ENCODE data around the gene LGALSL.

Gene LGALSL

GRCh38 chr2:64456293-64456692 is 2.3 kb downstream of the LGALSL start:
- Histone ChIP-seq H2AFZ (ENCODE audit: low read length) (no peak overlapping the region), H3K27me3 (ENCODE audit: insufficient read depth, low read length, poor library complexity, severe bottlenecking) (peaks cover 7% of the 10 kb centered on the region), H3K9me3 (ENCODE audit: insufficient read depth, low read depth, low read length) (no peaks in the 10 kb centered on the region), H4K20me1 (ENCODE audit: insufficient read depth, low read length, poor library complexity, severe bottlenecking) (no peaks in the 10 kb centered on the region), H3K9ac (ENCODE audit: low read depth, low read length, poor library complexity, severe bottlenecking) (no peak overlapping the region), H3K36me3 (ENCODE audit: insufficient read depth, low read length) (no peaks in the 10 kb centered on the region), H3K9me2 (replicated peaks; ENCODE audit: low read depth, low read length) (no peaks in the 10 kb centered on the region), H3F3A (ENCODE audit: low read depth) (no peaks in the 10 kb centered on the region), H3K79me2 (ENCODE audit: insufficient read depth, low read length) (no peaks in the 10 kb centered on the region), H3K4me2 (ENCODE audit: low read depth, low read length, poor library complexity, severe bottlenecking) (no peak overlapping the region), H3K4me3 (ENCODE audit: low read length, poor library complexity, severe bottlenecking) (no peak overlapping the region), H3K4me1 (ENCODE audit: insufficient read depth, low read length, poor library complexity, severe bottlenecking) (no peaks in the 10 kb centered on the region)
- TF ChIP-seq EZH2phosphoT487 (IDR thresholded peaks at IDR 0.05; ENCODE audit: borderline replicate concordance) = no peak
- TF ChIP-seq CTCF (conservative IDR thresholded peaks at IDR 0.05; ENCODE audit: low read length) = no peak

- H3K9me3 ChIP-seq (ENCODE audit: insufficient read depth, low read depth, low read length) = no peaks in the 10 kb centered on the region
- no peak overlapping the region for H3K4me3 ChIP-seq (ENCODE audit: low read length, poor library complexity, severe bottlenecking)
- TF ChIP-seq CTCF (conservative IDR thresholded peaks at IDR 0.05; ENCODE audit: low read length) = peak; percentile 27
- TF ChIP-seq EZH2phosphoT487 (IDR thresholded peaks at IDR 0.05; ENCODE audit: borderline replicate concordance) = no peak
- H3K79me2 ChIP-seq (ENCODE audit: insufficient read depth, low read length) = no peaks in the 10 kb centered on the region
- H3K9ac ChIP-seq (ENCODE audit: low read depth, low read length, poor library complexity, severe bottlenecking) = no peak overlapping the region
- no peaks in the 10 kb centered on the region for H3K9me2 ChIP-seq (replicated peaks; ENCODE audit: low read depth, low read length)
- peaks cover 7% of the 10 kb centered on the region for H3K27me3 ChIP-seq (ENCODE audit: insufficient read depth, low read length, poor library complexity, severe bottlenecking)
- H3K4me1 ChIP-seq (ENCODE audit: insufficient read depth, low read length, poor library complexity, severe bottlenecking) = no peaks in the 10 kb centered on the region
- H3F3A ChIP-seq (ENCODE audit: low read depth) = no peaks in the 10 kb centered on the region
- H2AFZ ChIP-seq (ENCODE audit: low read length) = no peak overlapping the region
- no peak overlapping the region for H3K4me2 ChIP-seq (ENCODE audit: low read depth, low read length, poor library complexity, severe bottlenecking)
- no peaks in the 10 kb centered on the region for H4K20me1 ChIP-seq (ENCODE audit: insufficient read depth, low read length, poor library complexity, severe bottlenecking)
- H3K36me3 ChIP-seq (ENCODE audit: insufficient read depth, low read length) = no peaks in the 10 kb centered on the region
These were observed 3.6 kb downstream of the LGALSL start for GRCh38 chr2:64457524-64457923.

- no peaks in the 10 kb centered on the region for H3F3A ChIP-seq (ENCODE audit: low read depth)
- no peaks in the 10 kb centered on the region for H3K9me3 ChIP-seq (ENCODE audit: insufficient read depth, low read depth, low read length)
- no peaks in the 10 kb centered on the region for H3K36me3 ChIP-seq (ENCODE audit: insufficient read depth, low read length)
- no peaks in the 10 kb centered on the region for H3K4me1 ChIP-seq (ENCODE audit: insufficient read depth, low read length, poor library complexity, severe bottlenecking)
- no peak overlapping the region for H3K4me2 ChIP-seq (ENCODE audit: low read depth, low read length, poor library complexity, severe bottlenecking)
- H3K9me2 ChIP-seq (replicated peaks; ENCODE audit: low read depth, low read length) = no peaks in the 10 kb centered on the region
- H4K20me1 ChIP-seq (ENCODE audit: insufficient read depth, low read length, poor library complexity, severe bottlenecking) = no peaks in the 10 kb centered on the region
- H3K27me3 ChIP-seq (ENCODE audit: insufficient read depth, low read length, poor library complexity, severe bottlenecking) = peaks cover 7% of the 10 kb centered on the region
- TF ChIP-seq CTCF (conservative IDR thresholded peaks at IDR 0.05; ENCODE audit: low read length) = no peak
- TF ChIP-seq EZH2phosphoT487 (IDR thresholded peaks at IDR 0.05; ENCODE audit: borderline replicate concordance) = no peak
- H3K79me2 ChIP-seq (ENCODE audit: insufficient read depth, low read length) = no peaks in the 10 kb centered on the region
- H3K4me3 ChIP-seq (ENCODE audit: low read length, poor library complexity, severe bottlenecking) = no peak overlapping the region
- no peak overlapping the region for H2AFZ ChIP-seq (ENCODE audit: low read length)
- no peak overlapping the region for H3K9ac ChIP-seq (ENCODE audit: low read depth, low read length, poor library complexity, severe bottlenecking)
These were observed 5.6 kb downstream of the LGALSL start for GRCh38 chr2:64459575-64459974.

Measured in Loucy (cell line).